WTC11 (cell line): ENCODE data around the gene HSPB6.

ENCODE experiments used
- FOXJ3 ChIP-seq: sonication (generic); formaldehyde crosslinking; IDR thresholded peaks from 2 replicates; pipeline ENCODE4 v1.9.0; 2021; ENCODE audit warnings: missing genetic modification reagents, mild to moderate bottlenecking, borderline replicate concordance
- FOXP1 ChIP-seq: sonication (generic); formaldehyde crosslinking; IDR thresholded peaks from 2 replicates; pipeline ENCODE4 v1.8.0; 2022; ENCODE audit warnings: missing genetic modification reagents, mild to moderate bottlenecking, moderate library complexity, borderline replicate concordance
- IRF2 ChIP-seq: sonication (generic); formaldehyde crosslinking; IDR thresholded peaks from 2 replicates; pipeline ENCODE4 v1.8.0; 2022; ENCODE audit warnings: low read depth, missing genetic modification reagents, borderline replicate concordance
- JAZF1 ChIP-seq: fragments of 250-450 bp; sonication (Bioruptor Pico); IDR thresholded peaks from 2 replicates; pipeline ENCODE4 v1.9.0; 2021; ENCODE audit warnings: moderate library complexity, mild to moderate bottlenecking, inconsistent platforms
- JUN ChIP-seq: sonication (generic); formaldehyde crosslinking; IDR thresholded peaks from 2 replicates; pipeline ENCODE4 v1.8.0; 2023; ENCODE audit warnings: mild to moderate bottlenecking, missing genetic modification reagents
- NR2C2 ChIP-seq: sonication (generic); formaldehyde crosslinking; IDR thresholded peaks from 2 replicates; pipeline ENCODE4 v1.8.0; 2022; ENCODE audit warnings: mild to moderate bottlenecking, missing genetic modification reagents
- ZNF138 ChIP-seq: sonication (generic); formaldehyde crosslinking; conservative IDR thresholded peaks from 2 replicates; pipeline ENCODE4 v1.8.1; 2022; ENCODE audit warnings: mild to moderate bottlenecking, moderate library complexity, missing genetic modification reagents
- TF ChIP-seq, protein P1 (sequence below): fragments of 200-600 bp; IDR thresholded peaks from 2 replicates; pipeline ENCODE4 v1.8.0; 2022; ENCODE audit warnings: antibody characterized with exemption
- TF ChIP-seq, protein P2 (sequence below): sonication (generic); formaldehyde crosslinking; IDR thresholded peaks from 2 replicates; pipeline ENCODE4 v1.8.0; 2022; ENCODE audit warnings: mild to moderate bottlenecking, missing genetic modification reagents
- TF ChIP-seq, protein P3 (sequence below): sonication (generic); formaldehyde crosslinking; IDR thresholded peaks from 2 replicates; pipeline ENCODE4 v1.8.0; 2022; ENCODE audit warnings: mild to moderate bottlenecking, missing genetic modification reagents
- TF ChIP-seq, protein P4 (sequence below): sonication (generic); formaldehyde crosslinking; IDR thresholded peaks from 2 replicates; pipeline ENCODE4 v1.8.0; 2022; ENCODE audit warnings: missing genetic modification reagents
- TF ChIP-seq, protein P5 (sequence below): sonication (generic); formaldehyde crosslinking; IDR thresholded peaks from 2 replicates; pipeline ENCODE4 v1.8.1; 2023; ENCODE audit warnings: mild to moderate bottlenecking, moderate library complexity, missing genetic modification reagents
- TF ChIP-seq, protein P6 (sequence below): sonication (generic); formaldehyde crosslinking; IDR thresholded peaks from 2 replicates; pipeline ENCODE4 v1.8.1; 2023; ENCODE audit warnings: mild to moderate bottlenecking, missing genetic modification reagents
- TF ChIP-seq, protein P7 (sequence below): fragments of 250-450 bp; sonication (Bioruptor Pico); IDR thresholded peaks from 2 replicates; pipeline ENCODE4 v2.1.2; 2022; ENCODE audit warnings: mild to moderate bottlenecking, moderate library complexity

DNA sequence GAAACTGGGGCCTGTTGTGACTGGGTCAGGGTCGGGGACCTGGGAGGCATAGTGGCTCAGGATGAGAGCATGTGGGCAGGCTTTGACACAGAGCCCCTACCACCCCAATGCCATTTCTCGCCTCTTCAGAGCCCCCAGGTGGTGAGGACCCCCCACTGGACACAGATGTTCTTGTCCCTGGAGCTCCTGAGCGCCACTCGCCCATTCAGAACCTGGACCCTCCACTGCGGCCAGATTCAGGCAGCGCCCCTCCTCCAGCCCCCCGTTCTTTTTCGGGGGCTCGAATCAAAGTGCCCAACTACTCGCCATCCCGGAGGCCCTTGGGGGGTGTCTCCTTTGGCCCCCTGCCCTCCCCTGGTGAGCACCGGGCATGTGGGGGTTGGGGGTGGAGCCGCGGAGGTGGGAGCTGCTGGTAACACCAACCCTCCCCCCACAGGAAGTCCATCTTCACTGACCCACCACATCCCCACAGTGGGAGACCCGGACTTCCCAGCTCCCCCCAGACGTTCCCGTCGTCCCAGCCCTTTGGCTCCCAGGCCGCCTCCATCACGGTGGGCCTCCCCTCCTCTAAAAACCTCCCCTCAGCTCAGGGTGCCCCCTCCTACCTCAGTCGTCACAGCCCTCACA is 24.9 kb downstream of the HSPB6 start:
- TF ChIP-seq, protein P1, sequence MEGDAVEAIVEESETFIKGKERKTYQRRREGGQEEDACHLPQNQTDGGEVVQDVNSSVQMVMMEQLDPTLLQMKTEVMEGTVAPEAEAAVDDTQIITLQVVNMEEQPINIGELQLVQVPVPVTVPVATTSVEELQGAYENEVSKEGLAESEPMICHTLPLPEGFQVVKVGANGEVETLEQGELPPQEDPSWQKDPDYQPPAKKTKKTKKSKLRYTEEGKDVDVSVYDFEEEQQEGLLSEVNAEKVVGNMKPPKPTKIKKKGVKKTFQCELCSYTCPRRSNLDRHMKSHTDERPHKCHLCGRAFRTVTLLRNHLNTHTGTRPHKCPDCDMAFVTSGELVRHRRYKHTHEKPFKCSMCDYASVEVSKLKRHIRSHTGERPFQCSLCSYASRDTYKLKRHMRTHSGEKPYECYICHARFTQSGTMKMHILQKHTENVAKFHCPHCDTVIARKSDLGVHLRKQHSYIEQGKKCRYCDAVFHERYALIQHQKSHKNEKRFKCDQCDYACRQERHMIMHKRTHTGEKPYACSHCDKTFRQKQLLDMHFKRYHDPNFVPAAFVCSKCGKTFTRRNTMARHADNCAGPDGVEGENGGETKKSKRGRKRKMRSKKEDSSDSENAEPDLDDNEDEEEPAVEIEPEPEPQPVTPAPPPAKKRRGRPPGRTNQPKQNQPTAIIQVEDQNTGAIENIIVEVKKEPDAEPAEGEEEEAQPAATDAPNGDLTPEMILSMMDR, result no peak
- TF ChIP-seq, protein P2, sequence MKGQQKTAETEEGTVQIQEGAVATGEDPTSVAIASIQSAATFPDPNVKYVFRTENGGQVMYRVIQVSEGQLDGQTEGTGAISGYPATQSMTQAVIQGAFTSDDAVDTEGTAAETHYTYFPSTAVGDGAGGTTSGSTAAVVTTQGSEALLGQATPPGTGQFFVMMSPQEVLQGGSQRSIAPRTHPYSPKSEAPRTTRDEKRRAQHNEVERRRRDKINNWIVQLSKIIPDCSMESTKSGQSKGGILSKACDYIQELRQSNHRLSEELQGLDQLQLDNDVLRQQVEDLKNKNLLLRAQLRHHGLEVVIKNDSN (CRISPR knock-in tag), result no peak
- TF ChIP-seq JAZF1 (CRISPR knock-in tag) (no peak), FOXJ3 (no peak), FOXP1 (CRISPR knock-in tag) (no peak), IRF2 (CRISPR knock-in tag) (no peak), NR2C2 (CRISPR knock-in tag) (no peak), JUN (no peak), ZNF138 (CRISPR knock-in tag) (no peak)
- TF ChIP-seq, protein P3, sequence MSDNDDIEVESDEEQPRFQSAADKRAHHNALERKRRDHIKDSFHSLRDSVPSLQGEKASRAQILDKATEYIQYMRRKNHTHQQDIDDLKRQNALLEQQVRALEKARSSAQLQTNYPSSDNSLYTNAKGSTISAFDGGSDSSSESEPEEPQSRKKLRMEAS (CRISPR knock-in tag), result no peak
- TF ChIP-seq, protein P4, sequence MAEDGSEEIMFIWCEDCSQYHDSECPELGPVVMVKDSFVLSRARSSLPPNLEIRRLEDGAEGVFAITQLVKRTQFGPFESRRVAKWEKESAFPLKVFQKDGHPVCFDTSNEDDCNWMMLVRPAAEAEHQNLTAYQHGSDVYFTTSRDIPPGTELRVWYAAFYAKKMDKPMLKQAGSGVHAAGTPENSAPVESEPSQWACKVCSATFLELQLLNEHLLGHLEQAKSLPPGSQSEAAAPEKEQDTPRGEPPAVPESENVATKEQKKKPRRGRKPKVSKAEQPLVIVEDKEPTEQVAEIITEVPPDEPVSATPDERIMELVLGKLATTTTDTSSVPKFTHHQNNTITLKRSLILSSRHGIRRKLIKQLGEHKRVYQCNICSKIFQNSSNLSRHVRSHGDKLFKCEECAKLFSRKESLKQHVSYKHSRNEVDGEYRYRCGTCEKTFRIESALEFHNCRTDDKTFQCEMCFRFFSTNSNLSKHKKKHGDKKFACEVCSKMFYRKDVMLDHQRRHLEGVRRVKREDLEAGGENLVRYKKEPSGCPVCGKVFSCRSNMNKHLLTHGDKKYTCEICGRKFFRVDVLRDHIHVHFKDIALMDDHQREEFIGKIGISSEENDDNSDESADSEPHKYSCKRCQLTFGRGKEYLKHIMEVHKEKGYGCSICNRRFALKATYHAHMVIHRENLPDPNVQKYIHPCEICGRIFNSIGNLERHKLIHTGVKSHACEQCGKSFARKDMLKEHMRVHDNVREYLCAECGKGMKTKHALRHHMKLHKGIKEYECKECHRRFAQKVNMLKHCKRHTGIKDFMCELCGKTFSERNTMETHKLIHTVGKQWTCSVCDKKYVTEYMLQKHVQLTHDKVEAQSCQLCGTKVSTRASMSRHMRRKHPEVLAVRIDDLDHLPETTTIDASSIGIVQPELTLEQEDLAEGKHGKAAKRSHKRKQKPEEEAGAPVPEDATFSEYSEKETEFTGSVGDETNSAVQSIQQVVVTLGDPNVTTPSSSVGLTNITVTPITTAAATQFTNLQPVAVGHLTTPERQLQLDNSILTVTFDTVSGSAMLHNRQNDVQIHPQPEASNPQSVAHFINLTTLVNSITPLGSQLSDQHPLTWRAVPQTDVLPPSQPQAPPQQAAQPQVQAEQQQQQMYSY (CRISPR knock-in tag), result no peak
- TF ChIP-seq, protein P5, sequence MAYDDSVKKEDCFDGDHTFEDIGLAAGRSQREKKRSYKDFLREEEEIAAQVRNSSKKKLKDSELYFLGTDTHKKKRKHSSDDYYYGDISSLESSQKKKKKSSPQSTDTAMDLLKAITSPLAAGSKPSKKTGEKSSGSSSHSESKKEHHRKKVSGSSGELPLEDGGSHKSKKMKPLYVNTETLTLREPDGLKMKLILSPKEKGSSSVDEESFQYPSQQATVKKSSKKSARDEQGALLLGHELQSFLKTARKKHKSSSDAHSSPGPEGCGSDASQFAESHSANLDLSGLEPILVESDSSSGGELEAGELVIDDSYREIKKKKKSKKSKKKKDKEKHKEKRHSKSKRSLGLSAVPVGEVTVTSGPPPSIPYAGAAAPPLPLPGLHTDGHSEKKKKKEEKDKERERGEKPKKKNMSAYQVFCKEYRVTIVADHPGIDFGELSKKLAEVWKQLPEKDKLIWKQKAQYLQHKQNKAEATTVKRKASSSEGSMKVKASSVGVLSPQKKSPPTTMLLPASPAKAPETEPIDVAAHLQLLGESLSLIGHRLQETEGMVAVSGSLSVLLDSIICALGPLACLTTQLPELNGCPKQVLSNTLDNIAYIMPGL (CRISPR knock-in tag), result no peak
- TF ChIP-seq, protein P6, sequence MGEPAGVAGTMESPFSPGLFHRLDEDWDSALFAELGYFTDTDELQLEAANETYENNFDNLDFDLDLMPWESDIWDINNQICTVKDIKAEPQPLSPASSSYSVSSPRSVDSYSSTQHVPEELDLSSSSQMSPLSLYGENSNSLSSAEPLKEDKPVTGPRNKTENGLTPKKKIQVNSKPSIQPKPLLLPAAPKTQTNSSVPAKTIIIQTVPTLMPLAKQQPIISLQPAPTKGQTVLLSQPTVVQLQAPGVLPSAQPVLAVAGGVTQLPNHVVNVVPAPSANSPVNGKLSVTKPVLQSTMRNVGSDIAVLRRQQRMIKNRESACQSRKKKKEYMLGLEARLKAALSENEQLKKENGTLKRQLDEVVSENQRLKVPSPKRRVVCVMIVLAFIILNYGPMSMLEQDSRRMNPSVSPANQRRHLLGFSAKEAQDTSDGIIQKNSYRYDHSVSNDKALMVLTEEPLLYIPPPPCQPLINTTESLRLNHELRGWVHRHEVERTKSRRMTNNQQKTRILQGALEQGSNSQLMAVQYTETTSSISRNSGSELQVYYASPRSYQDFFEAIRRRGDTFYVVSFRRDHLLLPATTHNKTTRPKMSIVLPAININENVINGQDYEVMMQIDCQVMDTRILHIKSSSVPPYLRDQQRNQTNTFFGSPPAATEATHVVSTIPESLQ (CRISPR knock-in tag), result no peak
- TF ChIP-seq, protein P7, sequence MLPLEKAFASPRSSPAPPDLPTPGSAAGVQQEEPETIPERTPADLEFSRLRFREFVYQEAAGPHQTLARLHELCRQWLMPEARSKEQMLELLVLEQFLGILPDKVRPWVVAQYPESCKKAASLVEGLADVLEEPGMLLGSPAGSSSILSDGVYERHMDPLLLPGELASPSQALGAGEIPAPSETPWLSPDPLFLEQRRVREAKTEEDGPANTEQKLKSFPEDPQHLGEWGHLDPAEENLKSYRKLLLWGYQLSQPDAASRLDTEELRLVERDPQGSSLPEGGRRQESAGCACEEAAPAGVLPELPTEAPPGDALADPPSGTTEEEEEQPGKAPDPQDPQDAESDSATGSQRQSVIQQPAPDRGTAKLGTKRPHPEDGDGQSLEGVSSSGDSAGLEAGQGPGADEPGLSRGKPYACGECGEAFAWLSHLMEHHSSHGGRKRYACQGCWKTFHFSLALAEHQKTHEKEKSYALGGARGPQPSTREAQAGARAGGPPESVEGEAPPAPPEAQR, result no peak
